ENCODE measurements around the gene SAT1. TPM values are rescaled to one million over a fixed set of nuclear protein-coding genes. Genes with fewer than 3 reads are reported as not detected.

The SAT1 gene
- total RNA-seq, 1 experiment from 2014 or later, result 466 TPM

DNA sequence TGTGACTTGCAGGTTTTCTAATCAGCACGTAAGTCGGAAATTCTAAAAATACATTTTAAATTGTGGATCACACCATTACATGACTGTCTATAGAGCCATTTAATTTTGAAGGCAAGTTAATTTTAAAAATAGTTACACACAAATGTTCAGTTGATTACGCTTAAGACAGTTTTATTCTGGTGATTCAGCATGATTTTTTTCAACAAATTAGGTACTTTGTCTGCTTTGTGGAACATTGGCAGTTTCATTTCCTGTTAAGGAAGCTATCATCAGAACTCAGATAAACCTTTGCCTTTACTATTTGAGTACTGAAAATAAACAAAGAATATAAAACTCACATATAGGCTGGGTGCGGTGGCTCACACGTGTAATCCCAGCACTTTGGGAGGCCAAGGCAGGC, 19.5 kb downstream of the SAT1 start:
- no peak for DNase-seq (ENCODE audit: low spot score)
- in situ Hi-C loops (cut with HindIII; ENCODE audit: low sequenced_read_pairs), result no loop called here

GRCh38 chrX:23803931-23804381, 21.0 kb downstream of the SAT1 start:
- DNase-seq (ENCODE audit: low spot score), result no peak

GRCh38 chrX:23804578-23804977, 21.6 kb downstream of the SAT1 start:
- in situ Hi-C loops (cut with HindIII; ENCODE audit: low sequenced_read_pairs), result no loop called here
- DNase-seq (ENCODE audit: low spot score), result no peak

More at GRCh38 chrX:23803931-23804381, 21.0 kb downstream of the SAT1 start:
- in situ Hi-C loops (cut with HindIII; ENCODE audit: low sequenced_read_pairs), result no loop called here

- in situ Hi-C loops (cut with HindIII; ENCODE audit: low sequenced_read_pairs), result no loop called here
- DNase-seq (ENCODE audit: low spot score), result no peak
Observed at GRCh38 chrX:23805389-23805788, 22.4 kb downstream of the SAT1 start.

DNA sequence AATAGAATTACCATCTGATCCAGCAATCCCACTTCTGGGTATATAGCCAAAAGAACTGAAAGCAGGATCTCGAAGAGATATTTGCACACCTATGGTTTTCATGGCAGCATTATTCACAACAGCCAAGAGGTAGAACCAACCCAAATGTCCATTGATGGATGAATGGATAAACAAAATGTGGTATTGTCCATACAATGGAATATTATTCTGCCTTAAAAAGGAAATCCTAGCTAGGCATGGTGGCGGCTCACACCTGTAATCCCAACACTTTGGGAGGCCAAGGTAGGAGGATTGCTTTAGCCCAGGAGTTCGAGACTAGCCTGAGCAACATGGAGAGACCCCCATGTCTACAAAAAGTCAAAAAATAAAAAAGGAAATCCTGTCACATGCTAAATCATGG, 27.3 kb downstream of the SAT1 start:
- DNase-seq (ENCODE audit: low spot score), result no peak
- in situ Hi-C loops (cut with HindIII; ENCODE audit: low sequenced_read_pairs), result no loop called here

GRCh38 chrX:23811108-23811651, 28.2 kb downstream of the SAT1 start:
- in situ Hi-C loops (cut with HindIII; ENCODE audit: low sequenced_read_pairs), result no loop called here
- DNase-seq (ENCODE audit: low spot score), result no peak

DNA sequence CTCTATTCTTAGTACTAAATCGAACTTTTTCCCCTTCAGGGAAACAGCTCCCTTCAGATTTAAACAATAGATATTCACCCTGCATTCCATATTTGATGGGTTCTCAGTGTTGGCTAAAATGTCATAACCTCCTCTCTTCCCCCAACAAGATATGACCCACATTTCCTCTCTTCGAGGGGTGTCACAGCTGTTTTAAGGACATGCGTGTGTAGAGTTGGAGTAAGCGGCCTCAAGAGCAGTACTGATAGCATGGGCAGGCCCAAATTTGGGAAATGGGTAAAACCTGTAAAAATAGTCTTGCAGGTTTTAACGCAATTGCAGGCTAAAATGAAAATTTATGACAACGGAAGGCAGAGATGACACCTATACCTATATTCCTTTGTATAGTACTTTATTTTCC, 28.7 kb downstream of the SAT1 start:
- in situ Hi-C loops (cut with HindIII; ENCODE audit: low sequenced_read_pairs), result no loop called here
- no peak for DNase-seq (ENCODE audit: low spot score)

GRCh38 chrX:23813808-23814207, 30.8 kb downstream of the SAT1 start:
- DNase-seq (ENCODE audit: low spot score), result no peak
- in situ Hi-C loops (cut with HindIII; ENCODE audit: low sequenced_read_pairs), result no loop called here

DNA sequence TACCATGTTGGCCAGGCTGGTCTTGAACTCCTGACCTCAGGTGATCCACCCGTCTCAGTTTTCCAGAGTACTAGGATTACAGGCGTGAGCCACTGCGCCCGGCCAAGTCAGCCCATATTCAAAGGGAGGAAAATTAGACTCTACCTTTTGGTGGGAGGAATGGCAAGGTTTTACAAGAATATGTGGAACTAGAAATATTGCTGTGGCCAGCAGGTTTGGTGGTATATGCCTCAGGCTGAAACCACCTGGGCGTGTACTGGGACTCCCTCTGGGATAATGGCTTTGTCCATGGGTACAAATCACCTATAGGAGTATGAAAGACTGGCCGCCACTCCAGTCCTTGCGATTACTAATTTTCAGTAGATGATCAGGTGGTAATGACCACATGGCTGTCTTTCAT, 32.4 kb downstream of the SAT1 start:
- no peak for DNase-seq (ENCODE audit: low spot score)
- in situ Hi-C loops (cut with HindIII; ENCODE audit: low sequenced_read_pairs), result no loop called here

DNA sequence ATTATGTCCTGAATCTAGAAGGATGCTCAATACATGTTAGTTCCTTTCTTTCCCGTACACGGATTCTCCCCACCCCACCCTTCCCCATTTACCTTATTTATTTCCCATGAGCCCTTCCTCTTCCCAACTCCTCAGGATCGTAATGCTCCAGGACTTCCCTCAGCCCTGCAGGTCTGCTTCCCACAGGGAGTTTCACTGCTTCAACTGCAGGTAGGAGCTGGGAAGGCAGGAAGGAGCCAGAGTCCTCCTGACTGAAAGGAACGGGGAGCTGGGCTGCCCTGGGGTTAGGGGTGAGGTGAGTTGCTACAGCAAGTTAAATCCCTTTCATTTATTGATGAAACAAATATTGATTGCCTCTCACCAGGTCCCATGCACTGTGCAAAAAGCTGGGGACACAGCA, 33.2 kb downstream of the SAT1 start:
- no peak for DNase-seq (ENCODE audit: low spot score)
- in situ Hi-C loops (cut with HindIII; ENCODE audit: low sequenced_read_pairs), result no loop called here

DNA sequence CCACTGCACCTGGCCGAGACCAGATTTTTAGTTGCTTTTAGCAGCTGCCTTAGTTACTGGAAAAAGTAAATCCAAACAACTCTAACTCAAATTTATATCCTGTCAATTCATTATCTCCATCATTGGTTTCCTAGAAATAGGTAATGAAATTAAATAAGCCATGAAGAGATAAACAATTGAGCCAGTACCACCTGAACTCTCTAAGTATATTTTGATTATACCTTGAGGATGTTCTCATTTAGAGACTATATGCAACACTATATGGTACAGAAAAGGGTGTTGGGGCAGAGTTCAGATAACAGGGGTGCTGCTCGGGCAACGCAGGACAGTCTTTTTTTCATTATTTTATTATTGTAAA, 35.0 kb downstream of the SAT1 start:
- no peak for DNase-seq (ENCODE audit: low spot score)
- in situ Hi-C loops (cut with HindIII; ENCODE audit: low sequenced_read_pairs), result no loop called here

GRCh38 chrX:23819385-23820234, 36.6 kb downstream of the SAT1 start:
- no peak for DNase-seq (ENCODE audit: low spot score)
- in situ Hi-C loops (cut with HindIII; ENCODE audit: low sequenced_read_pairs), result no loop called here

DNA sequence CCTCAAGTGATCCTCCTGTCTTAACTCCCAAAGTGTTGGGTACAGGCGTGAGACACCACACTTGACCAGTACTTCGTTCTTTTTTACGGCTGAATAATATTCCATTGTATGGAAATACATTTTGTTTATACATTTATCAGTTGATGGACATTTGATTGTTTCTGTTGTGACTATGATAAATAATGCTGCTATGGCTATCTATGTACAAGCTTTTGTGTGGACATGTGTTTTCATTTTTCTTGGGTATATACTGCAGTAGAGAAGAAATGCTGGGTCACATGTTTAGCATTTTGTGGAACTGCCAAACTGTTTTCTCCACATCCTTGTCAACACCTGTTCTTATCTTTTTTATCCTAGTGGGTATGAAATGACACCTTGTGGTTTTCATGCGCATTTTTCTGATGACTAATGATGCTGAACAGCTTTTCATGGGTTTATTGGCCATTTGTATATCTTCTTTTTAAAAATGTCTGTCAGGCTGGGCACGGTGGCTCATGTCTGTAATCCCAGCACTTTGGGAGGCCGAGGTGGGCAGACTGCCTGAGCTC, 37.3 kb downstream of the SAT1 start:
- in situ Hi-C loops (cut with HindIII; ENCODE audit: low sequenced_read_pairs), result no loop called here
- no peak for DNase-seq (ENCODE audit: low spot score)

- in situ Hi-C loops (cut with HindIII; ENCODE audit: low sequenced_read_pairs), result no loop called here
- no peak for DNase-seq (ENCODE audit: low spot score)
Observed at GRCh38 chrX:23821847-23822246, 38.9 kb downstream of the SAT1 start.

DNA sequence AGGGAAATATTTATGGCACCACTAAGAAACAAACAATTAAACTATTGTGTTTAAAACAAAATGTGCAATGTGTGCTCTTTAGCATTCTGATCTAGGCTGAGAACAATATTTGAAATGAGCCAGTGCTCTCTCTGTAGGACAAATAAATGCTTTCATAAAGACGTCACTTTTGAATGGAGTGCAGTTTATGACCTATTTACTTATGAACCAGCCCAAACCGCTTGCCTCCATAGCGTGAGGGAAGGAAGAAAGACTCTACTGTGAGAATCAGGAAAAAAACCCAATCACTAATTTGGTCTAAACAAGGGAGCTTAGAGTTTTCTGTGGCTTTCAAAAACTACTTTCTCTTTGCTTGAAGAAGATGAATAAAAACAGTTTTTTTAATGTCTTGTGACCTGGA, 39.4 kb downstream of the SAT1 start:
- DNase-seq (ENCODE audit: low spot score), result no peak
- in situ Hi-C loops (cut with HindIII; ENCODE audit: low sequenced_read_pairs), result no loop called here

- DNase-seq (ENCODE audit: low spot score), result no peak
- in situ Hi-C loops (cut with HindIII; ENCODE audit: low sequenced_read_pairs), result no loop called here
Observed at GRCh38 chrX:23822841-23823240, 39.9 kb downstream of the SAT1 start.

DNA sequence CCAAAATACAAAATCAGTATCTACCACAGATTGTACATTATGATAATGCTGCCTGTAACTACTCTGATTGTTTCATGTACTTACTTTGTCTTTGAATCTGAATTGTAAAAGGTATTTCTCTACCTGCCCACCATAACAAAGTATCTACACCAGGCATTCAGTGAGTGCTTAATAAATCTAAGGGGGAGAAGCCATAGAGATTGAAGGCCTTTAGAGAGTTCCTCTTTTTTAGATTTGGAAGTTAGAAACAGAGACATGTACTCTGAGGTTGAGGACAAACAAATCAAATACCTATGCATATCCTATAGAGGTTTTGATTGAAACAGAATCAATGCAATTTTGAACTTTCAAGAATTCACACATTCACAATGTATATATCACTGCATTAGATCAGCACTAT, 42.7 kb downstream of the SAT1 start:
- in situ Hi-C loops (cut with HindIII; ENCODE audit: low sequenced_read_pairs), result no loop called here

DNA sequence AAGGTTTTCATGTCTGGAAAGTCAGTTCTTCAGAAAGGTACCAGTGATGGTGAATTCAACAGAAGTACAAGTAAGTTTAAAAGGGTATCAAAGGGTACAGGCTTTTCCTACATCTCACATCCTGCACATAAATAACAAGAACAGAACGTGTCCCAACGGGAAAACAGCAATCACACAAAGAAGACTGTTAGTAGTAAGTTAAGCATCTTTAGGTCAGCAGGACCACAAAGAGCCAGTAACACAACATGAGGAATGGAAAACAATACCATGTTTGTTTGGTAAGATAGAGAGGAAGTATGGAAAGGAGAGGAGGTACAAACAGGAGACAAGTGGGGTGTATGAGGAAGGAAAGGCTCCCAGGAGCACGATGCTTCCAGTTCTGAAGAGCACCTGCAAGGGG, 43.2 kb downstream of the SAT1 start:
- no peak for DNase-seq (ENCODE audit: low spot score)
- in situ Hi-C loops (cut with HindIII; ENCODE audit: low sequenced_read_pairs), result no loop called here

More for the DNA sequence above, 42.7 kb downstream of the SAT1 start:
- no peak for DNase-seq (ENCODE audit: low spot score)

- no peak for DNase-seq (ENCODE audit: low spot score)
- in situ Hi-C loops (cut with HindIII; ENCODE audit: low sequenced_read_pairs), result no loop called here
Observed at GRCh38 chrX:23826653-23827052, 43.7 kb downstream of the SAT1 start.

GRCh38 chrX:23828881-23829280, 45.9 kb downstream of the SAT1 start:
- in situ Hi-C loops (cut with HindIII; ENCODE audit: low sequenced_read_pairs), result no loop called here
- DNase-seq (ENCODE audit: low spot score), result no peak

- in situ Hi-C loops (cut with HindIII; ENCODE audit: low sequenced_read_pairs), result no loop called here
- no peak for DNase-seq (ENCODE audit: low spot score)
Observed at GRCh38 chrX:23832721-23833120, 49.7 kb downstream of the SAT1 start.
